Panc1 (cell line): ENCODE data around the gene SWI5. TPM values are rescaled to one million over a fixed set of nuclear protein-coding genes. Genes with fewer than 3 reads are reported as not detected.

ENCODE experiments used
- ATAC-seq: fragments of 200-7000 bp; cut with Tn5 transposase; 2 replicates; pipeline ENCODE4 v1.9.1; 2020; ENCODE audit warnings: mild to moderate bottlenecking, moderate library complexity
- BruUV-seq: library from RNA; stranded (reverse); fragments of 400-500 nt; replicated peaks from 2 replicates; lab custom pipeline; 2021; lab: Mats Ljungman, UMichigan
- CTCF ChIA-PET: fragments of 300-600 bp; sonication (Branson Sonifier 250); formaldehyde crosslinking; loops from one replicate; lab custom pipeline; 2022; ENCODE audit warnings: antibody characterized with exemption; lab: Charles Lee
- POLR2A ChIA-PET: fragments of 300-600 bp; sonication (Branson Sonifier 250); formaldehyde crosslinking; loops from one replicate; lab custom pipeline; 2022; ENCODE audit warnings: antibody characterized with exemption; lab: Charles Lee
- DNase-seq: peaks from one replicate; pipeline ENCODE4 v3.0.0-alpha.2; 2010; ENCODE audit warnings: low read depth, low spot score
- H3K27ac ChIP-seq: 2 replicates; pipeline ENCODE4 v1.5.1; 2011; ENCODE audit warnings: mild to moderate bottlenecking, low read length, inconsistent platforms
- H3K27me3 ChIP-seq: fragments of 200-500 bp; sonication (Bioruptor generic); 2 replicates; pipeline ENCODE4 v1.6.0; 2014; ENCODE audit warnings: low read length, inconsistent platforms; ENCODE audit not compliant: control insufficient read depth, insufficient read depth
- H3K36me3 ChIP-seq: fragments of 200-500 bp; sonication (Bioruptor generic); 2 replicates; pipeline ENCODE4 v1.5.1; 2014; ENCODE audit warnings: inconsistent platforms, mild to moderate bottlenecking, low read length, moderate library complexity; ENCODE audit not compliant: control insufficient read depth, insufficient read depth
- H3K4me1 ChIP-seq: 2 replicates; pipeline ENCODE4 v1.5.1; 2011; ENCODE audit warnings: inconsistent platforms, mild to moderate bottlenecking, low read length, moderate library complexity; ENCODE audit not compliant: control insufficient read depth, insufficient read depth
- H3K4me3 ChIP-seq, 2 experiments: 2 replicates each; pipeline ENCODE4 v1.5.1; 2011 to 2012; ENCODE audit warnings: low read depth in 2 of 2, low read length in 2 of 2, mild to moderate bottlenecking in 2 of 2, inconsistent platforms in 1 of 2, moderate library complexity in 1 of 2
- H3K9me3 ChIP-seq: fragments of 200-500 bp; sonication (Bioruptor generic); 2 replicates; pipeline ENCODE4 v1.5.1; 2014; ENCODE audit warnings: low read depth, mild to moderate bottlenecking, inconsistent platforms, low read length, moderate library complexity; ENCODE audit not compliant: control insufficient read depth, insufficient read depth
- POLR2AphosphoS5 ChIP-seq: IDR thresholded peaks from 2 replicates; pipeline ENCODE4 v1.6.1; 2012; ENCODE audit warnings: mild to moderate bottlenecking, low read depth, low read length, moderate library complexity
- SIN3A ChIP-seq: IDR thresholded peaks from 2 replicates; pipeline ENCODE4 v1.6.1; 2012; ENCODE audit warnings: low read depth, mild to moderate bottlenecking, low read length, moderate library complexity, borderline replicate concordance; ENCODE audit not compliant: insufficient read depth
- TCF7L2 ChIP-seq: IDR thresholded peaks from 2 replicates; pipeline ENCODE4 v1.6.1; 2011; ENCODE audit warnings: mild to moderate bottlenecking, low read depth, low read length, inconsistent platforms
- in situ Hi-C: cut with HindIII; loops from 2 replicates; pipeline ENCODE4 v1.10.0; 2016; ENCODE audit warnings: low sequenced_read_pairs, low pct_unique_long_range_greater_than_20kb
- intact Hi-C: fragments of 100-400 bp; cut with micrococcal nuclease; formaldehyde crosslinking; loops from one replicate; pipeline ENCODE4 v1.10.0; 2022; ENCODE audit not compliant: unreplicated experiment
- total RNA-seq: library from RNA; stranded (reverse); gene quantifications from one replicate; pipeline ENCODE4 v1.2.1, GENCODE V29; 2021; ENCODE audit not compliant: unreplicated experiment
- TF ChIP-seq, protein P1 (sequence below), 2 experiments: IDR thresholded peaks; 2 replicates each; pipeline ENCODE4 v1.6.1; 2011 to 2012; ENCODE audit warnings: low read depth in 2 of 2, control low read depth in 1 of 2, low read length in 1 of 2, mild to moderate bottlenecking in 1 of 2, moderate library complexity in 1 of 2; ENCODE audit not compliant: insufficient read depth in 1 of 2
- TF ChIP-seq, protein P2 (sequence below): fragments of 450-650 bp; IDR thresholded peaks from 2 replicates; pipeline ENCODE4 v1.5.1; 2017; ENCODE audit warnings: mild to moderate bottlenecking

The SWI5 gene
- total RNA-seq, 1 experiment from 2014 or later, result 28.3 TPM

DNA sequence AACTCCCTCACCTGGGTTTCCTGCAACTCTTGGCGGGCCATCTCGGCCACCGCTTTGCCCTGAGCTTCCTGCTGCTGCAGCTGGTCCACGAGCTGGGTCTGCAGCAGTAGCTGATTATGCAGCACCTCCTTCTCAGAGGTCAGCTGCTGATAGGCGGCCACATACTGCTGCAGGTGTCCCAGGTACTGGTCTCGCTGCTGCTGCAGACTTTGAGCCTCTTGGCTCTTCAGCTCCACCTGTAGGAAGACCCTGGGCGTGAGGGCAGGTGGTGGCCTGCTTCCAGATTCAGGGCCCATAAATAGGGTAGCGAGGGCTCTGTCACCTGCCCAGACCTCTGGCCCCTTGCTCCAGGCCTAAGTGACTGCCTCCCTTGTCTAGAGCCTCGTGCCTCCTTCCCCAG lies 16.9 kb upstream of the SWI5 start:
- Histone ChIP-seq H3K4me3 (no peak overlapping the region), H3K27ac (no peak overlapping the region), H3K4me1 (no peaks in the 10 kb centered on the region), H3K9me3 (no peaks in the 10 kb centered on the region), H3K27me3 (no peaks in the 10 kb centered on the region), H3K36me3 (no peaks in the 10 kb centered on the region)
- no TSS peak for BruUV-seq
- intact Hi-C loops (no loop called here), in situ Hi-C loops (no loop called here)
- no peak for TF ChIP-seq TCF7L2
- TF ChIP-seq, protein P1, sequence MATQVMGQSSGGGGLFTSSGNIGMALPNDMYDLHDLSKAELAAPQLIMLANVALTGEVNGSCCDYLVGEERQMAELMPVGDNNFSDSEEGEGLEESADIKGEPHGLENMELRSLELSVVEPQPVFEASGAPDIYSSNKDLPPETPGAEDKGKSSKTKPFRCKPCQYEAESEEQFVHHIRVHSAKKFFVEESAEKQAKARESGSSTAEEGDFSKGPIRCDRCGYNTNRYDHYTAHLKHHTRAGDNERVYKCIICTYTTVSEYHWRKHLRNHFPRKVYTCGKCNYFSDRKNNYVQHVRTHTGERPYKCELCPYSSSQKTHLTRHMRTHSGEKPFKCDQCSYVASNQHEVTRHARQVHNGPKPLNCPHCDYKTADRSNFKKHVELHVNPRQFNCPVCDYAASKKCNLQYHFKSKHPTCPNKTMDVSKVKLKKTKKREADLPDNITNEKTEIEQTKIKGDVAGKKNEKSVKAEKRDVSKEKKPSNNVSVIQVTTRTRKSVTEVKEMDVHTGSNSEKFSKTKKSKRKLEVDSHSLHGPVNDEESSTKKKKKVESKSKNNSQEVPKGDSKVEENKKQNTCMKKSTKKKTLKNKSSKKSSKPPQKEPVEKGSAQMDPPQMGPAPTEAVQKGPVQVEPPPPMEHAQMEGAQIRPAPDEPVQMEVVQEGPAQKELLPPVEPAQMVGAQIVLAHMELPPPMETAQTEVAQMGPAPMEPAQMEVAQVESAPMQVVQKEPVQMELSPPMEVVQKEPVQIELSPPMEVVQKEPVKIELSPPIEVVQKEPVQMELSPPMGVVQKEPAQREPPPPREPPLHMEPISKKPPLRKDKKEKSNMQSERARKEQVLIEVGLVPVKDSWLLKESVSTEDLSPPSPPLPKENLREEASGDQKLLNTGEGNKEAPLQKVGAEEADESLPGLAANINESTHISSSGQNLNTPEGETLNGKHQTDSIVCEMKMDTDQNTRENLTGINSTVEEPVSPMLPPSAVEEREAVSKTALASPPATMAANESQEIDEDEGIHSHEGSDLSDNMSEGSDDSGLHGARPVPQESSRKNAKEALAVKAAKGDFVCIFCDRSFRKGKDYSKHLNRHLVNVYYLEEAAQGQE (IDR thresholded peaks at IDR 0.05; ENCODE audit: insufficient read depth in 1 of 2, low read depth in 2 of 2, low read length in 1 of 2), result no peak
- no peak for TF ChIP-seq POLR2AphosphoS5
- TF ChIP-seq, protein P2, sequence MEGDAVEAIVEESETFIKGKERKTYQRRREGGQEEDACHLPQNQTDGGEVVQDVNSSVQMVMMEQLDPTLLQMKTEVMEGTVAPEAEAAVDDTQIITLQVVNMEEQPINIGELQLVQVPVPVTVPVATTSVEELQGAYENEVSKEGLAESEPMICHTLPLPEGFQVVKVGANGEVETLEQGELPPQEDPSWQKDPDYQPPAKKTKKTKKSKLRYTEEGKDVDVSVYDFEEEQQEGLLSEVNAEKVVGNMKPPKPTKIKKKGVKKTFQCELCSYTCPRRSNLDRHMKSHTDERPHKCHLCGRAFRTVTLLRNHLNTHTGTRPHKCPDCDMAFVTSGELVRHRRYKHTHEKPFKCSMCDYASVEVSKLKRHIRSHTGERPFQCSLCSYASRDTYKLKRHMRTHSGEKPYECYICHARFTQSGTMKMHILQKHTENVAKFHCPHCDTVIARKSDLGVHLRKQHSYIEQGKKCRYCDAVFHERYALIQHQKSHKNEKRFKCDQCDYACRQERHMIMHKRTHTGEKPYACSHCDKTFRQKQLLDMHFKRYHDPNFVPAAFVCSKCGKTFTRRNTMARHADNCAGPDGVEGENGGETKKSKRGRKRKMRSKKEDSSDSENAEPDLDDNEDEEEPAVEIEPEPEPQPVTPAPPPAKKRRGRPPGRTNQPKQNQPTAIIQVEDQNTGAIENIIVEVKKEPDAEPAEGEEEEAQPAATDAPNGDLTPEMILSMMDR, result no peak; the same call in 1 of the 2 replicates
- TF ChIP-seq SIN3A, result no peak
- ChIA-PET POLR2A (interaction anchor here (0.6 kb wide), 1 partner anchor 47 kb away, joined by 3 read pairs; no protein-coding TSS in a partner anchor), CTCF (interaction anchor here (0.6 kb wide), 2 partner anchors 78 to 667 kb away, joined by 4 to 5 read pairs; no protein-coding TSS in a partner anchor)
- ATAC-seq (no peak), DNase-seq (no peak)

DNA sequence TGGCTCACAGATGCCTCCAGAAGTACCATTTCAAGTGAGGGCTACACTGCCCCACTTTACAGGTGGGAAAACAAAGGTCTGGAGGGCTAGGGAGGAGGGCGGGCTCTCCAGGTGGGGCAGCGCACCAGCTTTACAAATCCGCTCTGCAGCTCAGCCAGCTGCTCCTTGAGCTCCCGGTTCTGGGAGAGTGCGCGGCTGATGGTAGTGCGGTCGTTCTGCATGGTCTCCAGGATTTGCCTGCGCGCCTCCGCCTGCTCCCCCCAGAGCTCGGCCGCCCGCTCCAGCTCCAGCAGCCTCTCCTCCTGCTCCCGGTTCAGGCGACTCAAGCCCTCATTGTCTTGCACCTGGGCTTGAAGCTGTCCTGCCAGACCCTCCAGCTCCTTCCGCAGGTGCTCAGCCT lies 15.7 kb upstream of the SWI5 start:
- in situ Hi-C loops, result no loop called here
- ChIA-PET POLR2A (no interaction called here), CTCF (interaction anchor here (0.5 kb wide), 1 partner anchor 232 kb away, joined by 8 read pairs; no protein-coding TSS in a partner anchor)
- intact Hi-C loops, result no loop called here
- no peak overlapping the region for H3K27ac ChIP-seq
- TF ChIP-seq POLR2AphosphoS5, result no peak
- TF ChIP-seq, protein P1 (IDR thresholded peaks at IDR 0.05; ENCODE audit: insufficient read depth in 1 of 2, low read depth in 2 of 2, low read length in 1 of 2), result no peak
- TF ChIP-seq, protein P2, result no peak
- TF ChIP-seq SIN3A, result no peak
- no peak for TF ChIP-seq TCF7L2
- no peaks in the 10 kb centered on the region for H3K27me3 ChIP-seq
- DNase-seq, result no peak
- no peaks in the 10 kb centered on the region for H3K36me3 ChIP-seq
- BruUV-seq, result no TSS peak
- no peaks in the 10 kb centered on the region for H3K9me3 ChIP-seq
- H3K4me1 ChIP-seq, result no peaks in the 10 kb centered on the region
- no peak overlapping the region for H3K4me3 ChIP-seq
- ATAC-seq, result no peak
